HG03457 (cell line): ENCODE measurements around the gene LGALS7.
"Not testable (repeated sequence)": the region's sequence is repeated elsewhere in the genome, so short reads cannot be mapped to it uniquely, and the experiment has no call there.

Source experiments
- ATAC-seq: cut with Tn5 transposase; IDR thresholded peaks from one replicate; pipeline ENCODE4 v1.9.1; 2021; ENCODE audit warnings: moderate number of reproducible peaks; ENCODE audit not compliant: unreplicated experiment

LGALS7 gene

GRCh38 chr19:38773469-38774177, at the start of gene LGALS7:
TSS of gene LGALS7 (minus strand) at chr19:38773517. CDS start at chr19:38773492, 25 bp downstream.
- no peak for ATAC-seq

GRCh38 chr19:38821230-38821825, 48.0 kb upstream of the LGALS7 start:
- not testable (repeated sequence) for ATAC-seq

GRCh38 chr19:38819231-38819920, 46.1 kb upstream of the LGALS7 start:
- no peak for ATAC-seq

- no peak for ATAC-seq
Observed at GRCh38 chr19:38817081-38817480, 43.8 kb upstream of the LGALS7 start.

- ATAC-seq = no peak
Observed at GRCh38 chr19:38816131-38816750, 42.9 kb upstream of the LGALS7 start.

- no peak for ATAC-seq
Observed at GRCh38 chr19:38815059-38816001, 42.0 kb upstream of the LGALS7 start.

- ATAC-seq = not testable (repeated sequence)
Observed at GRCh38 chr19:38813932-38814331, 40.6 kb upstream of the LGALS7 start.

- ATAC-seq = no peak
Observed at GRCh38 chr19:38813323-38813722, 40.0 kb upstream of the LGALS7 start.

- no peak for ATAC-seq
Observed at GRCh38 chr19:38812841-38813320, 39.6 kb upstream of the LGALS7 start, which contains the start of gene LGALS4. TSS of gene LGALS4 (minus strand) at chr19:38812945. CDS start at chr19:38812886, 59 bp downstream.

GRCh38 chr19:38812009-38812840, 38.9 kb upstream of the LGALS7 start:
- no peak for ATAC-seq

- no peak for ATAC-seq
Observed at GRCh38 chr19:38809592-38810252, 36.4 kb upstream of the LGALS7 start.

GRCh38 chr19:38808741-38809140, 35.4 kb upstream of the LGALS7 start:
- no peak for ATAC-seq

- not testable (repeated sequence) for ATAC-seq
Observed at GRCh38 chr19:38807374-38808098, 34.2 kb upstream of the LGALS7 start.

GRCh38 chr19:38806371-38806770, 33.1 kb upstream of the LGALS7 start:
- ATAC-seq = no peak

- no peak for ATAC-seq
Observed at GRCh38 chr19:38805180-38805579, 31.9 kb upstream of the LGALS7 start.

- ATAC-seq = no peak
Observed at GRCh38 chr19:38803543-38803942, 30.2 kb upstream of the LGALS7 start.

- no peak for ATAC-seq
Observed at GRCh38 chr19:38801359-38802095, 28.2 kb upstream of the LGALS7 start.
